K562 (cell line): ENCODE data around the gene OLFML2A. TPM values are rescaled to one million over a fixed set of nuclear protein-coding genes. Genes with fewer than 3 reads are reported as not detected.

Experiments
- ATF4 ChIP-seq: fragments of 450-650 bp; formaldehyde crosslinking; IDR thresholded peaks from 2 replicates; pipeline ENCODE4 v1.4.0; 2022; ENCODE audit warnings: mild to moderate bottlenecking, moderate library complexity
- BCOR ChIP-seq: fragments of 450-650 bp; IDR thresholded peaks from 2 replicates; pipeline ENCODE4 v1.6.1; 2016
- CHD4 ChIP-seq: fragments of 200-600 bp; sonication (generic); IDR thresholded peaks from 3 replicates; pipeline ENCODE4 v1.6.1; 2012; ENCODE audit warnings: low read depth, mild to moderate bottlenecking, mixed read lengths, low read length, inconsistent platforms; ENCODE audit not compliant: insufficient read depth, insufficient replicate concordance, poor library complexity, severe bottlenecking
- ELK3 ChIP-seq: fragments of 450-650 bp; formaldehyde crosslinking; IDR thresholded peaks from 2 replicates; pipeline ENCODE4 v1.4.0; 2020; ENCODE audit warnings: mild to moderate bottlenecking
- ETV5 ChIP-seq: sonication (generic); formaldehyde crosslinking; IDR thresholded peaks from 2 replicates; pipeline ENCODE4 v1.4.0; 2020; ENCODE audit warnings: low read depth, mild to moderate bottlenecking, missing genetic modification reagents
- GTF2A2 ChIP-seq: IDR thresholded peaks from 2 replicates; pipeline ENCODE4 v1.6.1; 2016; ENCODE audit warnings: mild to moderate bottlenecking, missing genetic modification characterization, missing compliant biosample characterization
- MXI1 ChIP-seq: IDR thresholded peaks from 2 replicates; pipeline ENCODE4 v1.6.1; 2011; ENCODE audit warnings: low read depth, mild to moderate bottlenecking, improper control_type of control experiment, low read length
- NCOR1 ChIP-seq: fragments of 450-650 bp; IDR thresholded peaks from 2 replicates; pipeline ENCODE4 v1.6.1; 2016; ENCODE audit warnings: mild to moderate bottlenecking, moderate library complexity
- RNF2 ChIP-seq: sonication (generic); IDR thresholded peaks from 2 replicates; pipeline ENCODE4 v1.6.1; 2016
- SAFB2 ChIP-seq: fragments of 200-400 bp; formaldehyde crosslinking; IDR thresholded peaks from 2 replicates; pipeline ENCODE4 v1.6.1; 2018; ENCODE audit warnings: borderline replicate concordance, low read length, low read depth, moderate library complexity; ENCODE audit not compliant: severe bottlenecking
- SIN3A ChIP-seq, 2 experiments: fragments of 150-350 bp in 1 of 2; IDR thresholded peaks; 2 replicates each; pipeline ENCODE4 v1.6.1; 2011 to 2016; ENCODE audit warnings: borderline replicate concordance in 2 of 2, low read depth in 2 of 2, low read length in 2 of 2, mild to moderate bottlenecking in 2 of 2, moderate library complexity in 2 of 2; ENCODE audit not compliant: control insufficient read depth in 1 of 2
- SMARCA5 ChIP-seq: fragments of 450-650 bp; IDR thresholded peaks from 2 replicates; pipeline ENCODE4 v1.6.1; 2016
- ZBTB43 ChIP-seq: sonication (generic); formaldehyde crosslinking; IDR thresholded peaks from 2 replicates; pipeline ENCODE4 v1.8.0; 2023; ENCODE audit warnings: mild to moderate bottlenecking, missing genetic modification reagents
- ZBTB9 ChIP-seq: fragments of 450-650 bp; formaldehyde crosslinking; IDR thresholded peaks from 2 replicates; pipeline ENCODE4 v1.4.0; 2020; ENCODE audit warnings: mild to moderate bottlenecking, moderate library complexity
- ZNF212 ChIP-seq: fragments of 450-650 bp; formaldehyde crosslinking; IDR thresholded peaks from 2 replicates; pipeline ENCODE4 v1.4.0; 2020; ENCODE audit warnings: mild to moderate bottlenecking
- ZNF347 ChIP-seq: fragments of 450-650 bp; formaldehyde crosslinking; IDR thresholded peaks from 2 replicates; pipeline ENCODE4 v1.4.0; 2020; ENCODE audit warnings: low read depth, mild to moderate bottlenecking, moderate library complexity
- ZNF644 ChIP-seq: fragments of 200-800 bp; sonication (Bioruptor generic); IDR thresholded peaks from 2 replicates; pipeline ENCODE4 v1.6.1; 2016; ENCODE audit warnings: low read depth, missing genetic modification characterization, missing compliant biosample characterization
- polyA plus RNA-seq, 8 experiments: library from polyadenylated mRNA; depleted of rRNA in 4 of 8; stranded (reverse) in 5 of 8; unstranded in 3 of 8; fragments of >200 nt; fragmentation: Nextera tagmentation in 2 of 8; fragmentation: Illumina TruSeq in 1 of 8; extraction: Ambion mirVana in 2 of 8; extraction: Trizol in 1 of 8; gene quantifications; 2 replicates each; pipeline versions ENCODE4 v1.2.1 to v1.2.3, GENCODE V29; 2011 to 2014; ENCODE audit warnings: inconsistent platforms in 1 of 8, missing spikeins in 1 of 8
- total RNA-seq, 7 experiments: library from RNA; depleted of rRNA in 6 of 7; stranded (reverse); fragments of >200 nt in 6 of 7; fragmentation: Illumina TruSeq in 2 of 7; extraction: Trizol in 2 of 7; gene quantifications; 2 replicates each; pipeline versions ENCODE4 v1.2.1 to v1.2.3, GENCODE V29; 2011 to 2021; ENCODE audit warnings: low replicate concordance in 1 of 7
- TF ChIP-seq, protein P1 (sequence below): sonication (generic); formaldehyde crosslinking; IDR thresholded peaks from 2 replicates; pipeline ENCODE4 v1.9.0; 2022; ENCODE audit warnings: mild to moderate bottlenecking, missing genetic modification reagents
- TF ChIP-seq, protein P2 (sequence below), 2 experiments: fragments of 250-450 bp in 1 of 2; fragments of 450-650 bp in 1 of 2; sonication (Bioruptor Pico) in 1 of 2; IDR thresholded peaks; 2 replicates each; pipeline versions ENCODE4 v1.6.1 to v1.8.0; 2016 to 2021; ENCODE audit warnings: mild to moderate bottlenecking in 2 of 2, moderate library complexity in 2 of 2, missing compliant biosample characterization in 1 of 2, missing genetic modification characterization in 1 of 2

OLFML2A gene
- total and polyA plus RNA-seq, 9 of the 15 experiments (the other 6 are each of a cell fraction or from before 2014, with no cell fraction given): 0.16 TPM; not detected in 8

DNA sequence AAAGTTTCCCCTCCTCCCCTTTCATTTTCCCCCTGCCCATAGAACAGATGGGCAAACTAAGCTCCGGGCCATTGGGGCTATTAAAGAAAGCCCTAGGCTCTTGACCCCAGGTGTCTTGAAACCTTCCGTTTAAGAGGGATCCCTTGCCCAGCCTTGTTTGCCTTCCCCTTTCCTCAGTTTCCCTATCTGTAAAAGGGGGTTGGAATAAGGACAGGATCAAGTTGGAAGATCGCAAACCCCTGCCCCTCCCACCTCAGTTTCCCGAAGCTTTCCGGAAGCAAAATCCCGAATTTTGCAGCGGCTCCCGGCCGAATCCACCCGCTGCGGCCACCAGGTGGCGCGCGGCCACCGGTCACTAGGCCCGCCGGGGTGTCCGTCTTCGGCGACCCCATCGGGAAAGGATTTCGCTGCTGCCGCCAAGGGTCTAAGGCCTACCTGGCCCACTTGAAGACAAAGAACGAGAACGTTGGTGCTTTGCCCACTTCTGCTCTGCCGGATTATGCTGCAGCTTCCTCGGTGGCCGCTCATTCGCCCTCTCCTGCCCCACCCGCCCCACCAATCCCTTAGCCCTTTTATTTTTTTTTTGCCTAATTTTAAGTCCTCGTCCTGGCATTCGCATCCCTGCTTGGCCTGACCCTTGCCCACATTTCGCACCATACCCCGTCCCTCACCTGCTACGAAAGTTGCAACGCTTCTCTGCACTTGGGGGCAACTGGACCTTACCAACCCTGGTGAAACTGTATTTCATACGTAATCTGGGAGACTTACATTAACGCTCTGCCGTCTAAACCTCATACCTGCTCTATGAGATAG lies 4.9 kb upstream of the OLFML2A start (continued):
- TF ChIP-seq ZNF347 (CRISPR knock-in tag): no peak
- TF ChIP-seq, protein P1, sequence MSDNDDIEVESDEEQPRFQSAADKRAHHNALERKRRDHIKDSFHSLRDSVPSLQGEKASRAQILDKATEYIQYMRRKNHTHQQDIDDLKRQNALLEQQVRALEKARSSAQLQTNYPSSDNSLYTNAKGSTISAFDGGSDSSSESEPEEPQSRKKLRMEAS (CRISPR knock-in tag): no peak
- no peak for TF ChIP-seq ZNF644 (tag)
- no peak for TF ChIP-seq SAFB2
- 0 out of 4 replicates have a peak, but pooled peaks of 1 of the 2 experiments have one; percentile 3 for TF ChIP-seq SIN3A (IDR thresholded peaks at IDR 0.05; ENCODE audit: borderline replicate concordance in 2 of 2, control insufficient read depth in 1 of 2, low read depth in 2 of 2, low read length in 2 of 2)
- TF ChIP-seq, protein P2, sequence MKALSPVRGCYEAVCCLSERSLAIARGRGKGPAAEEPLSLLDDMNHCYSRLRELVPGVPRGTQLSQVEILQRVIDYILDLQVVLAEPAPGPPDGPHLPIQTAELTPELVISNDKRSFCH (CRISPR knock-in tag; IDR thresholded peaks at IDR 0.05): no peak
- TF ChIP-seq, protein P2 (tag; IDR thresholded peaks at IDR 0.05): peak; percentile 29; the same call in 1 of the 2 replicates
- no peak for TF ChIP-seq MXI1
- TF ChIP-seq BCOR: peak; percentile 100
- peak; percentile 94 for TF ChIP-seq CHD4
- no peak for TF ChIP-seq RNF2
- 0 out of 2 replicates have a peak, but pooled peaks have one; percentile 46 for TF ChIP-seq GTF2A2 (tag)
- no peak for TF ChIP-seq ZBTB43 (CRISPR knock-in tag)
- TF ChIP-seq ZBTB9 (CRISPR knock-in tag): no peak
- TF ChIP-seq ZNF212 (CRISPR knock-in tag): no peak
- TF ChIP-seq ETV5 (CRISPR knock-in tag): peak; percentile 83
- TF ChIP-seq ELK3 (CRISPR knock-in tag): no peak
- TF ChIP-seq SMARCA5: peak; percentile 97
- TF ChIP-seq ATF4: peak; percentile 22; the same call in 1 of the 2 replicates
- TF ChIP-seq NCOR1: no peak
